ENCODE measurements around the gene PAX7.

Gene PAX7

DNA sequence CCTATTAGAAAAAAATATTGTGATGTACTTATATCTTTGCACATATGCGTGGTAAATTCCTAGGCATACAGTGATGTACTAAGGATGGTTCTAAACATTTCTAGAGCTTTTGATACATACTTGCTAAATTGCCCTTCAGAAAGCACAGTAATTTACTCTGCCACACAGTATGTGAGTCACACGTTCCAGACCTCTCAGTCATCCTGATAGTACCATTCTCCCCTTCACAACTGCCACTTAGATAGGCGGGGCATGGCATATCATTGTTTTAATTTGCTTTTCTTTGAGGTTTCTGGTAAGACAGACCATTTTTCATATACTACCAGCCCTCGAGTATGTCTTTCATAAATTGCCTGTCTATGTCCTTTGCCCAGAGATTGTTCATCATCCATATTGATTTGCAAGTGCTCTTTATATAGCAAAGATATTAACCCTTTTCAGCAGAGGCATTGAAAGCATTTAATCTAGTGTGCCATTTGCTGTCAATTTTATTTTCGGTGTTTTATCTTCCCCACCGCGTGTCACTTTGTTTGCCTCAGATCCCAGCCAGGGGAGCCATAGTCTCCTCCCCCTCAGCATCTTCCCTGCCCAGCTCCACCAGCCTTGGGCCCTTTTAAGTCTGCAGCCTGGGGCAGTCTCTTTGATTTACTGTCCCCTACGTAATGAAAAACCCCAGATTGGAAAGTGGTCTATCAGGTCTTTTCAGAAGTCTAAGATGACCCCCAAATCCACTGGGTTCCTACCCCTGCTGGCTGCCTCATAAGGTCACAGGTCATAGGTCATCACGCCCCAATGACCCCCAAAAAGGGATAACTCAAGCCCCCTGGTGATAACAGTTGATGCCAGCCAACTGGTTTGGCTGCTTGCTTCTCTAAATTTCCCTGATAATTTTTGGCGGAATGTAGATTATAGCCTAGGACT, 11.8 kb upstream of the PAX7 start:
- no peak for DNase-seq (ENCODE audit: low read depth, low spot score)

- no peak for DNase-seq (ENCODE audit: low read depth, low spot score)
Measured at GRCh38 chr1:18619467-18619835, 11.2 kb upstream of the PAX7 start.

DNA sequence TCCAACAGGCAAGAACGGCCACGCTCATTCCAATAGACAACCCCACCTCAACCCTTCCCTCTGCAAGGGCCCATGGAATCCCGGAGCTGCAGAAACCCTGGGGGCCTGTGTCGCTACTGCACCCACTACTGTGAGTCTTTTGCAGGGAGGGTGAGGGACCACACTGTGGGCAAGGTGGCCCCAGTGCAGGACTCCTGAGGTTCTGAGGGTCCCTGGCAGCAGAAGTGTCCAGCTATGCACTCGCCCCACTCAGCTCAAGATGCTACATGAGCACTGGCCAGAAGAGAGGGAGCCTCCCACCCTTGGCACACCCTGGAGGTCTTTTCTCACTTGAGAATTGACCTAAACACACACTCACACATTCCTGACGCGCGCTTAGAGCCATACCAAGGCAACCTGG, 2.1 kb upstream of the PAX7 start:
- no peak for DNase-seq (ENCODE audit: low read depth, low spot score)

DNA sequence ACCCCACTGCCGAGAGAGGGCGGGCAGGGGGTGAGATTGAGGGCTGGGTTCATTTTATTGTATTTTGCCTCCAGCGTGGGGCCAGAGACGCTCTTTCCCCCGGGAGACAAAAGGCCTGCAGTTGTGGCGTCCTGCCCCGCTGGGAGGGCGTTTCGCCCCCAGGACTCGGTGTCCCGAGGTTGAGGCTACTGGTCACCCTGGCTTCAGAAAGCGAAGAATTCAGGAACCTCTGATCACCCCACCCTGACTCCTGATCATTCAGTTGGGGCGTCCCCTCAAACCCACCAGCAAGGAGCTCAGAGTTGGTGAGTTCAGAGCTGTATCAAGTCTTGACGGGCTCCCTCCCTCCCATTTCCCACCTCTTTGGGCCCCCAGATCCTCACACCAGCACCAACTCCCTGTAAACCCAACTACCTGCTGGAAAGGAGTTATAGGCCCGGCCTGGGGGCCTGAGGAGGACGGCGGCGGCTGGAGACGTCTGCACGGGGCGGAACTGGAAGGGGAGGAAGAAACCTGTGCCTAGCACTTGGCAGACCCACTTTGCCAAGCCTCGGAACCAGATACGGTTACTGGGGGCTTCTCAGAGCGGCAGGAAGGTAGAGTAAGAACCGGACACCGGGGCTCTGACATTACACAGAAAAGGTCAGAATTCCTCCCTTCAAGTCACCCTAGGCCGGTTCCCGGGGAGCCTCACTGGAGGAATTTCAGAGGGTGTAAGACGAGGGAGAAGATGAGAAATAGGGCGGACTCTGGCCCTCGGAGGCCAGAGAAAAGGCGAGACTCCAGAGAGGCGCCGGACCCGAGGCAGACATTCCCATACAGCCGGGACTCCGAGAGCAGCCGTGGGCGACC, 761 bp upstream of the PAX7 start:
- no peak for DNase-seq (ENCODE audit: low read depth, low spot score)

DNA sequence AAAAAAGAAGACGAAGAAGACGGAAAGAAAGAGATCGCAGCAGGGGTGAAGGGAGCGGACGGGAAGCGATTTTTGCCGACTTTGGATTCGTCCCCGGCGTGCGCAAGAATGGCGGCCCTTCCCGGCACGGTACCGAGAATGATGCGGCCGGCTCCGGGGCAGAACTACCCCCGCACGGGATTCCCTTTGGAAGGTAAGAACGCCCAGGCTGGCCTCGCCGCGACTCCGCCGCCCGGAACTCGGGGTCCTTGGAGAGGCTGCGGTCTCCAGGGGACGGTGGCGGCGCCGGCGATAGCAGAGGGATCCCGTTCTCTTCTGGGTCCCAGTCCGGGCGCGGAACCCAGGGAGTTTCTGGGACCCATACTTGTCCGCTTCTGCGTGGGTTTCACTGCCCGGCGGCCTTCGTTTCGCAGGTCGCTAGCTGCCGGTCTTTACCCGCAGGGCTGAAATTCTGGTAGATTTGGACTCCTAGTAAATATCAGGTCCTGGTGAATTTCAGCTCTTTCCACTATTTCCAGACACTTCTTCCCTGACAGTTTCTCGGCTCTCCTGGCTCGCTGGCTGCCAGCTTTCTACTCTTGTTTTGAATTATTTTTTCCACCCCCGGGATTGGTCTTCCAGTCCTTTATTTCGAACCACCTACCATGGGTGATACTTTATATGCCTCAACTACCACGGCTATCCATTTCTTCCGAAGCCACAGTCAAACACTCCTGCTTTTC, 1.0 kb downstream of the PAX7 start:
- no peak for DNase-seq (ENCODE audit: low read depth, low spot score)

GRCh38 chr1:18632218-18632588, 1.6 kb downstream of the PAX7 start:
- DNase-seq (ENCODE audit: low read depth, low spot score), result no peak

DNA sequence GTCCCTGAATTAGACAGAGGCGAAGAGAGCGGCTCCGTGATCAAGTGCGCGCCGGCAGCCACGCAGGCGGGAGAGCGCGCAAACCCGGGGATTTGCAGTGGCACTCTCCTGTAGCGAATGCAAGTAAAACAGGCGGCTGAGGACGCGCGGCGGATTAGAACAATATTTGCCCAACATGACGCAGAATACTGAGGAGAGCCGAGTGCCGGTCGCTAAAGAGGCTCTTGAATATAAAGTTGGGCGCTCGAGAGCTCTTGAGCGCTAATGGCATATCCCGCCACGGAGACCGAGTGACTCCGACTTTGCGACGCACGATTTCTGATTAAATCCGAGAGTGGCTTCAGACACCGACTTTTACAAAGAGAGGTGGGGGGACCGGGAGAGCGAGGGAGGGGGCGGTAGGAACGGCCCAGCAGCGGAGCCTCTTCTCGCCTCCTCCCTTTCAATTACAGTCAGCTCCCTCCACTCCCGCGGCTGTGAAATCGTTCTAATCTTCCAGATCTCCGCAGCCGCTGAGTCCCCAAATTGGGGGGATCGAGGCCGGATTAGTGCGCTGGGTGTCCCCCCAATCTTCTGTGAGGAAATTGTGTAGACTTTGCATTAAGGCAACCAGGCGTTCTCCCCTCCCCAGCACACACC, 2.3 kb downstream of the PAX7 start:
- no peak for DNase-seq (ENCODE audit: low read depth, low spot score)

GRCh38 chr1:18633422-18634155, 2.9 kb downstream of the PAX7 start:
- no peak for DNase-seq (ENCODE audit: low read depth, low spot score)

- no peak for DNase-seq (ENCODE audit: low read depth, low spot score)
Measured at GRCh38 chr1:18634276-18634675, 3.6 kb downstream of the PAX7 start.

GRCh38 chr1:18635070-18635577, 4.5 kb downstream of the PAX7 start:
- no peak for DNase-seq (ENCODE audit: low read depth, low spot score)

- DNase-seq (ENCODE audit: low read depth, low spot score), result no peak
Measured at GRCh38 chr1:18635891-18636595, 5.4 kb downstream of the PAX7 start.

DNA sequence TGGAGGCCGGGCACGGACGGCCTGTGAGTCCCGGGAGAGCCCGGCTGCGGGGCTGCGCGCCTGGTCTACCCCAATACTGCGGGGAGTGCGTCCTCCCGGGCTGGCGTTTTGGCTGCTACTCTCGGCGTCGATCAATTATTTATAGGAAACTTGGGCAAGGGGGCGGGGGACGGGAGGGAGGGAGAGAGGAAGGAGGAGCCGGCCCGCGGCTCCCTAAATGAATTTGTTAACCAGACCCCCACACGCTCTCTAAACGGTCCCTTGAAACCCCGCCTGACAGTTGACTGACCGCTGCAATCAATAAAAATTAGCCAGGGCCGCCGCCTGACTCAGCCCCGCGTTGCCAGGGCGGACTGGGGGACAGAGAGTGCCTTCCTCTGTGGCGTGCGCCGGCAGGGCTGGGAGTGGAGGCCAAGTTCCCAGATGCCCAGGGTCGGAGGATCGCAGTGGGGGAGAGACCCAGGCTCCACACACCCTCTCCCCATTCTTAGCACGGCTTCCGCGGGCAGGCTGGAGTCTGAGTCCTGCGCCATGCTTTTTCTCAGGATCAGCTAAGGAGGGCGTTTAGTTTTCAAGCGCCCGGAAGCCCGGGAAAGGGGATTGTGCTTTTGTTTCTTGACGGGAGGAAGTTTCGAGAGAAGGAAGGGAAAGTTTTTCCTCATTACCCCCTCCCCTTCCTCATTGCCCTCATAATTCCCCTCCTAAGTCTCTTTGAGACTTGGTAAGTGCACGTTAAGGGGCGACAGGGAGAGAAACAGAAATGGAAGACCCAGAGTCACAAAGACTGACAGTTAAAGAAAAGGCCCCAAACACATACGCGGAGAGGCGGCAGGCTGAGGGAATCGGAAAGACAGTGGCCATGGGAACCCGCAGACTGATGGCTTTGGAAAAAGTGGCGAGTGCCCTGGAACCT, 6.2 kb downstream of the PAX7 start:
- no peak for DNase-seq (ENCODE audit: low read depth, low spot score)

- DNase-seq (ENCODE audit: low read depth, low spot score), result no peak
Measured at GRCh38 chr1:18637511-18637960, 6.9 kb downstream of the PAX7 start.

DNA sequence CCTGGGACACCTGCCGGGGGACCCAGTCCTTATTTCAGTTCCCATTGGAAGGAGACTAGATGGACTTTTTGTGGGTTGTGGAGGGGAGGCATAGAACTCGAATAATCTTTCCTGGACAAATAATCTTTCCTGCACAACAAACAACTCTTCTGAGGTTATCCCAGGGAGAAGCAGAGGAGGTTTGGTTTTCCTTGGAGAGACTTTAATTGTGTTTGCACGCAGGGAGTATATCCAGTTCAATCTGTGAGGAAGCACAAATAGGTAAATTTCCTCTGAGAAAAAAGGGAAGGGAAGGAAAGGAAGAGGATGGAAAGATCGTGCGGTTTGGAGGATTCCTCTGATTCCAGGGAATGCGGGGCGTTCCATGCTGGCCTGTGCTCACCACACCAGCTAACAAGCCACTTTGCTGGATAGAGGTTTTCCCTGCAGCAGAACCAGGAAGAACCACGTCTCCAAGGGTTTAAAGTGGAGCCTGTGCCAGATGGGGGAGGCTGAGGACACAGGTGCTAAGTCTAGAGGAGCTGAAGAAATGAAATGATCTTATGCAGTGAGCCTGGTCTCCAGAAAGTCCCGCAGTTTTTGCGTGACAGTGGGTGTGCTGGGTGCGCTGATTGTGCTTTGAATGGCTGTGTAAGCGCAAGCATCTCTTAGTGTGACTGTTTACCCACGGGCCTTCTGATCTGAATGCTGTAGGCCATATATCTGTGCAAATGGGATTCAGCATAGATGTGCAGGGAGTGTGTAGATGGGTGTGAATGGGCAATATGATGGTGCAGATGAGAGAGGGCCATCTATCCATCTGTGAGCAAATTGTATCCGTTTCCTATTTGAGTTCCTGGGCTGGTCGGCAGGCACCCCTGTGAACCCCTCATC, 7.6 kb downstream of the PAX7 start:
- no peak for DNase-seq (ENCODE audit: low read depth, low spot score)

DNA sequence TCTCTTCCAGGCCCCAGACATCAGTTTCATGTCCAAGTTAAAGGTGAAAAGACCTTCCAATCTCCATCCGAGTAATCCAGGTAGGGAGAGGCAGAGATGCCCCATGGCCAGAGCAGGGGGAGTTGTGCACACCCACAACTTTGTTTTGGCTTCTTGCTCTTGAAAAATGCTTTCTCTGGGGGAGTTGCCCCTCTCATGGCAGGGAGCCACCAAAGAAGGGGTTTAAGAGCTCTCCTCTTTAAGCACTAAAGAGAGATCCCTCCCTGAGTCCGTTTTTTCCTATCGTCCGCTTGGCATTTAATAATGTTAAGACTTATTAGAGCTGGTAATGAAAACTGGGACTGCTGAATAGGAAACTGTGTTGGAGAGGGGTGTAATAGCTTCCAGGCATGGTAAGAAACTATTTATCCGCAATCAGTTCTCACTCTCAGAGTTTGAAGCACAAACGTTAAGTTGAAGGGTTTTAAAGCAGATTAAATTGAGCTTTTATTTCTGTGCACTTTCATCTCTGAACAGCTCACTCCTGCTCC, 8.3 kb downstream of the PAX7 start:
- no peak for DNase-seq (ENCODE audit: low read depth, low spot score)

- no peak for DNase-seq (ENCODE audit: low read depth, low spot score)
Measured at GRCh38 chr1:18639368-18640055, 8.9 kb downstream of the PAX7 start.
